Omental fat pad (tissue), 4 donors: ENCODE data around the gene PEX26. TPM values are rescaled to one million over a fixed set of nuclear protein-coding genes. Genes with fewer than 3 reads are reported as not detected.
"Not testable (repeated sequence)": the region's sequence is repeated elsewhere in the genome, so short reads cannot be mapped to it uniquely, and the experiment has no call there.

Experiments used
- ATAC-seq: fragments of 150-250 bp; one replicate; pipeline ENCODE4 v1.9.1; 2016; ENCODE audit warnings: mild to moderate bottlenecking, moderate library complexity; ENCODE audit not compliant: low FRiP score
- DNase-seq: peaks from one replicate; pipeline ENCODE4 v3.0.0-alpha.2; 2019; ENCODE audit warnings: low spot score
- CTCF ChIP-seq, 3 donors: fragments of 450-650 bp; IDR thresholded peaks; one replicate each; pipeline ENCODE4 v1.5.1; 2016 to 2017; ENCODE audit warnings: antibody characterized with exemption in 3 of 3, mild to moderate bottlenecking in 3 of 3, moderate library complexity in 2 of 3
- total RNA-seq, 4 donors: library from RNA; depleted of rRNA; stranded (reverse); fragments of >200 nt; gene quantifications; one replicate each; pipeline ENCODE4 v1.1.0, GENCODE V29; 2016

The PEX26 gene
- total RNA-seq, 4 donors from 2014 or later, result 19.5 to 32.0 (median 24.1) TPM

GRCh38 chr22:18062421-18062820, 15.4 kb upstream of the PEX26 start:
- TF ChIP-seq CTCF (IDR thresholded peaks at IDR 0.05), result no peak
- no peak for DNase-seq

GRCh38 chr22:18063306-18063705, 14.5 kb upstream of the PEX26 start:
- TF ChIP-seq CTCF (IDR thresholded peaks at IDR 0.05), result no peak
- no peak for ATAC-seq
- DNase-seq, result no peak

More at GRCh38 chr22:18062421-18062820, 15.4 kb upstream of the PEX26 start:
- ATAC-seq, result no peak

- not testable (repeated sequence) for ATAC-seq, DNase-seq
Observed at GRCh38 chr22:18063715-18064114, 14.1 kb upstream of the PEX26 start.

GRCh38 chr22:18064636-18065035, 13.2 kb upstream of the PEX26 start:
- TF ChIP-seq CTCF (IDR thresholded peaks at IDR 0.05), result no peak
- ATAC-seq (no peak), DNase-seq (no peak)

- TF ChIP-seq CTCF (IDR thresholded peaks at IDR 0.05), result no peak
- no peak for DNase-seq
- ATAC-seq, result no peak
Observed at GRCh38 chr22:18065256-18065655, 12.5 kb upstream of the PEX26 start.

- no peak for DNase-seq
- no peak for TF ChIP-seq CTCF (IDR thresholded peaks at IDR 0.05)
- ATAC-seq, result no peak
Observed at GRCh38 chr22:18066181-18066859, 11.5 kb upstream of the PEX26 start.

- ATAC-seq (no peak), DNase-seq (no peak)
- TF ChIP-seq CTCF (IDR thresholded peaks at IDR 0.05), result no peak
Observed at GRCh38 chr22:18067121-18067520, 10.7 kb upstream of the PEX26 start.
